SK-N-MC (cell line): ENCODE results near the gene ESR1.

Experiments used
- EZH2 ChIP-seq: fragments of 200-600 bp; sonication (generic); IDR thresholded peaks from one replicate; pipeline ENCODE4 v1.6.1; 2017; ENCODE audit warnings: antibody characterized with exemption
- POLR2AphosphoS5 ChIP-seq: IDR thresholded peaks from 2 replicates; pipeline ENCODE4 v1.6.1; 2012; ENCODE audit warnings: mild to moderate bottlenecking, low read depth, low read length, borderline replicate concordance

DNA sequence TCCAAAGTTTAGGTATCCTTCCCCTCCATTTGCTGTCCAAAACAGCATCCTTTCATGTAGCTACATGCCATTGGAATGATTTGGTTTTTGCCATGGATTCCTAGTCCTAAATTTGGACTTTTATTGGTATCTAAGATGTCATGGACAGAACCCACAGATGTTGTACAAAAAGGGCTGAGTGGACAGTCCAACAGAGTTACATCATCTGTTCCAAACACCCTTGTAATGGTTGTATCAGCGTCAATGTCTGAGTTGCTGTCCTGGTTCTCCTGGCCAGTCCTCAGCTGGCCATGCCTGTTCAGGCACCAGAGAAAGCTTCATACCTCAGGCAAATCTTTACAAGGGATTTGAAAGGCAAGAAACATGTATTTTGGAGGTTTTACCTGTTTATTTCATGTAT lies 191.3 kb downstream of the ESR1 start:
- TF ChIP-seq EZH2 (no peak), POLR2AphosphoS5 (no peak)
